ENCODE results near the gene GRIK2. TPM values are rescaled to one million over a fixed set of nuclear protein-coding genes. Genes with fewer than 3 reads are reported as not detected.

The GRIK2 gene
- total RNA-seq, 1 experiment from 2014 or later, result 0.70 TPM

DNA sequence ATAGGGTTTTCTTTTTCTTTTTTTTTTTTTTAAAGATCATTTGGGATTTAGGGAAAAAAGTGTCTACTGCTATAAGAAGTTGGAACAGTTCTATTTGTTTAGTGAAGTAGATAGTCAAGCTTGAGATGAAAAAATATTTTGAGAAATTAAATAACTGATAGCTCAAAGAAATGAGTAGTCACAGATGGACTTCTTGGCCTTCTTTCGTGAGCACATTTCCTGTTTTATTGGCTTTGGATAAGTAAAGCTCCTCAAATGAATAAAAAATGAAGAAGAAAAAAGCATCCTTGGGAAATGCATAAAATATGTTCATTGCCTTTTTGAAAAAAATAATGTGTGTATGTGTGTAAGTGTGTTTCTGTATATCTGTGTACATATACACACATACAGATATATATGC lies 515.9 kb downstream of the GRIK2 start:
- DNase-seq, result no peak
- H2BK120ac ChIP-seq (ENCODE audit: low read depth, low read length, poor library complexity, severe bottlenecking), result no peak overlapping the region

More for the DNA sequence above, 515.9 kb downstream of the GRIK2 start:
- Histone ChIP-seq H4K8ac (replicated peaks; ENCODE audit: insufficient read length, low read depth, low read length) (no peak overlapping the region), H3K4me2 (ENCODE audit: insufficient read depth, insufficient read length, low read length) (no peak overlapping the region), H2AK5ac (ENCODE audit: insufficient read length, low read length) (no peak overlapping the region), H4K91ac (ENCODE audit: insufficient read length, low read depth, low read length) (no peak overlapping the region), H2BK5ac (ENCODE audit: insufficient read length, low read length) (no peak overlapping the region), H3K56ac (ENCODE audit: insufficient read length, low read depth, low read length) (no peak overlapping the region), H2BK15ac (ENCODE audit: low read depth, low read length) (no peak overlapping the region), H3K9ac (ENCODE audit: extremely low read depth, insufficient read length, low read length) (no peak overlapping the region), H3K79me2 (ENCODE audit: insufficient read depth, low read length) (no peaks in the 10 kb centered on the region), H3T11ph (ENCODE audit: low read length) (no peak overlapping the region), H3K23me2 (ENCODE audit: insufficient read length, low read depth, low read length, poor library complexity, severe bottlenecking) (no peaks in the 10 kb centered on the region), H3K9me3 (ENCODE audit: control insufficient read depth, low read depth, low read length) (no peaks in the 10 kb centered on the region), H3K18ac (ENCODE audit: insufficient read length, low read depth, low read length) (no peak overlapping the region), H3K79me1 (ENCODE audit: insufficient read depth, low read depth, low read length, poor library complexity, severe bottlenecking) (no peaks in the 10 kb centered on the region), H3K23ac (ENCODE audit: insufficient read length, low read depth, low read length) (no peak overlapping the region), H3K4me1 (ENCODE audit: insufficient read depth, low read length) (no peaks in the 10 kb centered on the region), H4K5ac (ENCODE audit: insufficient read length, low read depth, low read length) (no peak overlapping the region), H3K4ac (ENCODE audit: low read depth, low read length) (no peak overlapping the region), H3K27ac (ENCODE audit: insufficient read length, low read depth, low read length) (no peak overlapping the region), H3K14ac (ENCODE audit: insufficient read depth, low read length) (no peak overlapping the region), H3K27me3 (ENCODE audit: insufficient read depth, low read length) (no peaks in the 10 kb centered on the region), H2AFZ (ENCODE audit: low read length) (no peak overlapping the region), H4K20me1 (ENCODE audit: control insufficient read depth, insufficient read depth, insufficient read length) (no peaks in the 10 kb centered on the region), H2BK20ac (ENCODE audit: low read depth, low read length, poor library complexity, severe bottlenecking) (no peak overlapping the region), H2BK12ac (ENCODE audit: insufficient read length, low read depth, low read length) (no peak overlapping the region)
- H3K27ac Mint-ChIP-seq, result no peak overlapping the region
- no peaks in the 10 kb centered on the region for H3K27me3 Mint-ChIP-seq (ENCODE audit: low read depth)
- H3K36me3 Mint-ChIP-seq (ENCODE audit: insufficient read depth in 1 of 3, low read depth in 3 of 3), result no peaks in the 10 kb centered on the region
- no peak overlapping the region for H3K4me3 Mint-ChIP-seq
- TF ChIP-seq, protein P1, sequence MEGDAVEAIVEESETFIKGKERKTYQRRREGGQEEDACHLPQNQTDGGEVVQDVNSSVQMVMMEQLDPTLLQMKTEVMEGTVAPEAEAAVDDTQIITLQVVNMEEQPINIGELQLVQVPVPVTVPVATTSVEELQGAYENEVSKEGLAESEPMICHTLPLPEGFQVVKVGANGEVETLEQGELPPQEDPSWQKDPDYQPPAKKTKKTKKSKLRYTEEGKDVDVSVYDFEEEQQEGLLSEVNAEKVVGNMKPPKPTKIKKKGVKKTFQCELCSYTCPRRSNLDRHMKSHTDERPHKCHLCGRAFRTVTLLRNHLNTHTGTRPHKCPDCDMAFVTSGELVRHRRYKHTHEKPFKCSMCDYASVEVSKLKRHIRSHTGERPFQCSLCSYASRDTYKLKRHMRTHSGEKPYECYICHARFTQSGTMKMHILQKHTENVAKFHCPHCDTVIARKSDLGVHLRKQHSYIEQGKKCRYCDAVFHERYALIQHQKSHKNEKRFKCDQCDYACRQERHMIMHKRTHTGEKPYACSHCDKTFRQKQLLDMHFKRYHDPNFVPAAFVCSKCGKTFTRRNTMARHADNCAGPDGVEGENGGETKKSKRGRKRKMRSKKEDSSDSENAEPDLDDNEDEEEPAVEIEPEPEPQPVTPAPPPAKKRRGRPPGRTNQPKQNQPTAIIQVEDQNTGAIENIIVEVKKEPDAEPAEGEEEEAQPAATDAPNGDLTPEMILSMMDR (conservative IDR thresholded peaks at IDR 0.05), result no peak
- WGBS (ENCODE audit: extremely low coverage, insufficient read length, low lambda C conversion rate), result no CpG with 5 or more reads among the region's 1 CpG
- no peaks in the 10 kb centered on the region for H3K9me3 Mint-ChIP-seq
- peaks cover 0 to 3% of the 10 kb centered on the region in 2 experiments; a peak in 2 of 4 replicates for H3K4me1 Mint-ChIP-seq

Measured in H9 (cell line).